Endothelial cell of umbilical vein (primary cell): ENCODE results near the gene BOLL. TPM values are rescaled to one million over a fixed set of nuclear protein-coding genes. Genes with fewer than 3 reads are reported as not detected.

Experiments
- BruUV-seq: library from RNA; stranded (reverse); fragments of 400-500 nt; replicated peaks from 2 replicates; lab custom pipeline; 2021; lab: Mats Ljungman, UMichigan
- CTCF ChIA-PET: fragments of 300-600, 350-600 bp; sonication (Branson Sonifier 250); formaldehyde crosslinking; loops from one replicate; lab custom pipeline; 2021; ENCODE audit warnings: antibody characterized with exemption, inconsistent platforms; lab: Charles Lee
- POLR2A ChIA-PET: fragments of 300-600, 350-600 bp; sonication (Branson Sonifier 250); formaldehyde crosslinking; loops from one replicate; lab custom pipeline; 2021; ENCODE audit warnings: antibody characterized with exemption, inconsistent platforms; lab: Charles Lee
- DNase-seq: peaks from one replicate; pipeline ENCODE4 v3.0.0-alpha.2; 2011; ENCODE audit warnings: low read depth, low spot score
- FAIRE-seq: peaks from 2 replicates; lab custom pipeline; 2011; peaks lifted over from hg19 to GRCh38; lab: Jason Lieb, UNC
- H2AFZ ChIP-seq: 2 replicates; pipeline ENCODE4 v1.6.0; 2012; ENCODE audit warnings: low read depth, low read length, control low read depth, inconsistent platforms
- H3K27ac ChIP-seq: 2 replicates; pipeline ENCODE4 v1.5.1; 2011; ENCODE audit warnings: low read depth, mild to moderate bottlenecking, control low read depth, low read length, moderate library complexity; ENCODE audit not compliant: insufficient read depth
- H3K27me3 ChIP-seq, 2 experiments: 2 replicates each; pipeline versions ENCODE4 v1.6.0 to v1.6.1; 2011; ENCODE audit warnings: low read length in 2 of 2, mixed read lengths in 1 of 2; ENCODE audit not compliant: control insufficient read depth in 2 of 2, insufficient read depth in 2 of 2
- H3K36me3 ChIP-seq, 2 experiments: 2 replicates in 1 of 2; 3 replicates in 1 of 2; pipeline ENCODE4 v1.5.1; 2011; ENCODE audit warnings: low read length in 2 of 2, mild to moderate bottlenecking in 1 of 2, moderate library complexity in 1 of 2; ENCODE audit not compliant: control insufficient read depth in 2 of 2, insufficient read depth in 2 of 2; ENCODE audit errors: extremely low read depth in 1 of 2
- H3K4me1 ChIP-seq: 3 replicates; pipeline ENCODE4 v1.5.1; 2011; ENCODE audit warnings: mild to moderate bottlenecking, low read length; ENCODE audit not compliant: control insufficient read depth, insufficient read depth; ENCODE audit errors: extremely low read depth
- H3K4me2 ChIP-seq: 2 replicates; pipeline ENCODE4 v1.6.1; 2011; ENCODE audit warnings: low read length, control low read depth, mixed read lengths; ENCODE audit not compliant: insufficient read depth
- H3K4me3 ChIP-seq, 3 experiments: fragments of 200-600 bp in 1 of 3; sonication (generic), shearing (Covaris generic) in 1 of 3; replicated peaks in 1 of 3; 2 replicates each; pipeline ENCODE4 v1.5.1; 2011 to 2016; ENCODE audit warnings: control low read depth in 3 of 3, low read length in 3 of 3, mild to moderate bottlenecking in 2 of 3, inconsistent platforms in 1 of 3, low read depth in 1 of 3, moderate library complexity in 1 of 3; ENCODE audit not compliant: insufficient read depth in 1 of 3
- H3K79me2 ChIP-seq: 2 replicates; pipeline ENCODE4 v1.6.0; 2012; ENCODE audit warnings: low read length, inconsistent platforms; ENCODE audit not compliant: control insufficient read depth, insufficient read depth
- H3K9ac ChIP-seq: replicated peaks from 2 replicates; pipeline ENCODE3; 2011; ENCODE audit warnings: low read length, control low read depth; ENCODE audit not compliant: insufficient read depth; ENCODE audit errors: extremely low read depth
- H3K9me1 ChIP-seq: replicated peaks from 3 replicates; pipeline ENCODE4 v1.6.0; 2011; ENCODE audit warnings: mild to moderate bottlenecking, low read length; ENCODE audit not compliant: control insufficient read depth, insufficient read depth; ENCODE audit errors: extremely low read depth
- H3K9me3 ChIP-seq: replicated peaks from 2 replicates; pipeline ENCODE4 v1.5.1; 2012; ENCODE audit warnings: low read length, inconsistent platforms; ENCODE audit not compliant: control insufficient read depth, insufficient read depth
- H4K20me1 ChIP-seq: replicated peaks from 2 replicates; pipeline ENCODE3; 2011; ENCODE audit warnings: mild to moderate bottlenecking, low read length; ENCODE audit not compliant: control insufficient read depth, insufficient read depth; ENCODE audit errors: extremely low read depth
- CTCF ChIP-seq, 2 donors: IDR thresholded peaks; 1 replicate in 1 of 2; 2 replicates in 1 of 2; pipeline ENCODE4 v1.5.1; 2011; ENCODE audit warnings: low read length in 2 of 2, mild to moderate bottlenecking in 2 of 2, moderate library complexity in 2 of 2, control low read depth in 1 of 2, inconsistent platforms in 1 of 2, low read depth in 1 of 2; ENCODE audit not compliant: insufficient read depth in 1 of 2; ENCODE audit errors: extremely low read depth in 1 of 2
- EZH2 ChIP-seq: IDR thresholded peaks from 2 replicates; pipeline ENCODE4 v1.6.1; 2012; ENCODE audit warnings: borderline replicate concordance, low read depth, mild to moderate bottlenecking, moderate library complexity, low read length, inconsistent platforms; ENCODE audit not compliant: severe bottlenecking
- FOS ChIP-seq: IDR thresholded peaks from 2 replicates; pipeline ENCODE4 v1.6.1; 2011; ENCODE audit warnings: mild to moderate bottlenecking, low read length, moderate library complexity, borderline replicate concordance; ENCODE audit not compliant: insufficient read depth
- GATA2 ChIP-seq: IDR thresholded peaks from 2 replicates; pipeline ENCODE4 v1.7.0; 2011; ENCODE audit warnings: low read depth, mild to moderate bottlenecking, moderate library complexity, mixed read lengths, low read length; ENCODE audit not compliant: insufficient read length, insufficient read depth
- JUN ChIP-seq: IDR thresholded peaks from 2 replicates; pipeline ENCODE4 v1.6.1; 2011; ENCODE audit warnings: borderline replicate concordance, low read depth; ENCODE audit not compliant: insufficient read length, insufficient read depth
- MYC ChIP-seq: IDR thresholded peaks from one replicate; pipeline ENCODE4 v1.6.1; 2011; ENCODE audit warnings: mild to moderate bottlenecking, low read depth, low read length
- POLR2A ChIP-seq: IDR thresholded peaks from 2 replicates; pipeline ENCODE4 v1.6.1; 2012; ENCODE audit warnings: low read depth, mild to moderate bottlenecking, control low read depth, low read length
- POLR2AphosphoS5 ChIP-seq: IDR thresholded peaks from 2 replicates; pipeline ENCODE4 v1.6.1; 2012; ENCODE audit warnings: low read depth, mild to moderate bottlenecking, control low read depth, low read length, moderate library complexity; ENCODE audit not compliant: insufficient read depth
- dilution Hi-C: fragments of 300-500 bp; cut with MboI; formaldehyde crosslinking; loops from one replicate; pipeline ENCODE4 v1.15.0; 2019; ENCODE audit warnings: low sequenced_read_pairs; ENCODE audit not compliant: extremely low pct_ligation_motif_present
- intact Hi-C: fragments of 100-400 bp; cut with micrococcal nuclease; formaldehyde crosslinking; loops from one replicate; pipeline ENCODE4 v1.10.0; 2022
- polyA plus RNA-seq, 4 experiments: library from polyadenylated mRNA; depleted of rRNA in 3 of 4; stranded (reverse) in 3 of 4; unstranded in 1 of 4; fragments of >200 nt; gene quantifications; 2 replicates each; pipeline versions ENCODE4 v1.2.1 to v1.2.3, GENCODE V29; 2011 to 2012; ENCODE audit warnings: missing spikeins in 1 of 4
- total RNA-seq: library from RNA; stranded (reverse); gene quantifications from 2 replicates; pipeline ENCODE4 v1.2.3, GENCODE V29; 2021
- TF ChIP-seq, protein P1 (sequence below): IDR thresholded peaks from 2 replicates; pipeline ENCODE4 v1.6.1; 2011; ENCODE audit not compliant: insufficient read depth, insufficient read length

The BOLL gene
- total and polyA plus RNA-seq, 2 donors (not counting 3 experiments of a cell fraction or from before 2014, with no cell fraction given), result not detected

DNA sequence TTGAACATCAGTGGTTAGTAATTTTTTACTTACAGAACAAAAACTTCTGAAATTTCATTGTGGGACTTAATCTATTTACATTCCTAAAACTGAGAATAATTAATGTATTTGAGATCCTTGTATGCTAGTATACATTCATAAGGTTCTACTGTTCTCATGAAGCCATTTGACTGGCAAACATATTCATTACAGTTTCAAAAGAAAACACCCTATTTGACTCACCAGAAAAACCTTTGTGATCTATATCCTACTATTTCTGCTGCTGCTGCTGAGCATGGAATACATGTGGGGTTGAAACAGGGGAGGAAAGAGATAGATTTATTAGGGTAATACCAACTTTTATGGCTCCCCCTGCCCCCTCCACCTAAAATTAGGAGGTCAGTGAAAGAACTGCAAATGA, 58.1 kb downstream of the BOLL start:
- no peaks in the 10 kb centered on the region for H3K79me2 ChIP-seq
- H2AFZ ChIP-seq, result no peak overlapping the region
- BruUV-seq, result no TSS peak
- dilution Hi-C loops, result no loop called here
- no peak for DNase-seq
- no peaks in the 10 kb centered on the region for H3K27me3 ChIP-seq
- H3K4me3 ChIP-seq, result no peak overlapping the region
- FAIRE-seq, result no peak
- no peak overlapping the region for H3K9ac ChIP-seq
- H3K27ac ChIP-seq, result no peak overlapping the region
- intact Hi-C loops, result no loop called here
- H3K9me3 ChIP-seq, result no peaks in the 10 kb centered on the region
- CTCF ChIA-PET, result interaction anchor here (0.7 to 1.0 kb wide), 2 partner anchors 11 to 20 kb away, joined by 3 to 4 read pairs; no protein-coding TSS in a partner anchor
- no peaks in the 10 kb centered on the region for H3K9me1 ChIP-seq
- POLR2A ChIA-PET, result interaction anchor here (0.7 kb wide), 1 partner anchor 11 kb away, joined by 7 read pairs; no protein-coding TSS in a partner anchor
- H4K20me1 ChIP-seq, result no peaks in the 10 kb centered on the region
- H3K4me2 ChIP-seq, result no peak overlapping the region
- no peaks in the 10 kb centered on the region for H3K36me3 ChIP-seq
- H3K4me1 ChIP-seq, result no peaks in the 10 kb centered on the region
- TF ChIP-seq FOS (no peak), POLR2AphosphoS5 (no peak), JUN (no peak), MYC (no peak), GATA2 (no peak), POLR2A (no peak), EZH2 (no peak), CTCF (IDR thresholded peaks at IDR 0.05; ENCODE audit: extremely low read depth in 1 of 2, insufficient read depth in 1 of 2, low read depth in 1 of 2, low read length in 2 of 2) (no peak)
- TF ChIP-seq, protein P1, sequence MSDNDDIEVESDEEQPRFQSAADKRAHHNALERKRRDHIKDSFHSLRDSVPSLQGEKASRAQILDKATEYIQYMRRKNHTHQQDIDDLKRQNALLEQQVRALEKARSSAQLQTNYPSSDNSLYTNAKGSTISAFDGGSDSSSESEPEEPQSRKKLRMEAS, result no peak
